ENCODE measurements around the gene DENND1C.

The DENND1C gene

DNA sequence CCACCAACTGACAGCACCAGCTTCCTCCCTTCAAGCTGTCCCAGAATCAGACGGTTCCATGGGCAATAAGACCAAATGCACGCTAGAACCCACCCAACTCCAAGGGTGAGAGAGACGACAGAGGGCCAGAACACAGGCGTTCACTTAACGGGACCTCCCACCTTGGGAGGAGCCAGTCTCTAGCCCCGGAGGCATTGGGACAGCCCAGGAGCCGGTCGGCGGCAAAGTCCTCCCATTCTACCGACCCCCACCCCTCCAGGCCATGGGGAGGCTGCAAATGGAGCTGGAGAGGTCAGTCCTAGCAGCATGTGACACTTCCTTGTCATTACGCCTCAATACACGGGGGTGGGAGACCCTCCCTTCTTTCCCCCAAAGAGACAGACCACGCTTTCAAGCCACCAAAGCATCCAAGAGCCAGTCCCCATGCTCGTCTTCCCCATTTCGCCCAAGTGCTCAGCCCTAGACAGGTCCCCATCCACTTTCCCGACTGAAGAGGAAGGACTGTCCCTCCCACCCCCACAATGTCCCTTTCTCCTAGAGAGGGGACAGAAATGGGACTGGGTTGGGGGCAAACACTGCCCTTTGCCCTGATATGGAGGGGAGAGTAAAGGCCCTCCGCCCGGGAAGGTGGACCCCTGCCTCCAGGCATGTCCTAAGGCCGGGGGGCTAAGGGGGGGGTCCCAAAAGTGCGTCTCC, 57.9 kb downstream of the DENND1C start:
- Histone ChIP-seq H3K9me3 (ENCODE audit: control insufficient read depth, insufficient read depth, low read length) (no peaks in the 10 kb centered on the region; the same call in 1 of the 2 replicates), H3K4me3 (ENCODE audit: low read length) (peak overlapping the region; percentile 69), H3K4me1 (ENCODE audit: control insufficient read depth, insufficient read depth, low read length) (no peaks in the 10 kb centered on the region), H3K27me3 (ENCODE audit: control insufficient read depth, insufficient read depth, low read length) (no peaks in the 10 kb centered on the region), H3K27ac (ENCODE audit: low read length) (no peak overlapping the region), H3K36me3 (ENCODE audit: control insufficient read depth, insufficient read depth, low read length) (peaks cover 28% of the 10 kb centered on the region)
- no CpG with 5 or more reads among the region's 20 CpGs for WGBS (ENCODE audit: insufficient coverage, insufficient read length)
- no peak for DNase-seq (ENCODE audit: low read depth, low spot score)

- no CpG with 5 or more reads among the region's 20 CpGs for WGBS (ENCODE audit: insufficient coverage, insufficient read length)
- Histone ChIP-seq H3K27ac (ENCODE audit: low read length) (no peak overlapping the region), H3K36me3 (ENCODE audit: control insufficient read depth, insufficient read depth, low read length) (peaks cover 51% of the 10 kb centered on the region)
Measured at GRCh38 chr19:6421075-6422014, 60.2 kb downstream of the DENND1C start.

DNA sequence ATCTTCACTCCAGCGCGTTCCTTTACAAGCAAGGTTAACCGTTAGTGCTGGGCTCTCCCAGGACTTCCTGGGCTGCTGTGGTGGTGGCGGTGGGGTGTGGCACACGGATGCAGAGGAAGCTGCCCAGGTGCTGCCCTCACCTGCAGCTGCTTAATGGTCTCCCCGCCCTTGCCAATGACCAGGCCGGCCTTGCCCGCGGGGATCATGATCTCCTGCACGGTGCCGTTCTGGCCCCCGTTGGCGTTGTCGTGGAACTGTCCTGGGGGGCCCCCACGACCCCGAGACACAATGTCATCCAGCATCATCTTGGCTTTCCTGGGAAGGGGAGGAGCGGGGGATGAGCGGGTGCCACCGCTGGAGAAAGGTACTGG, 63.0 kb downstream of the DENND1C start:
- no CpG with 5 or more reads among the region's 19 CpGs for WGBS (ENCODE audit: insufficient coverage, insufficient read length)

More at GRCh38 chr19:6421075-6422014, 60.2 kb downstream of the DENND1C start:
- no peak for DNase-seq (ENCODE audit: low read depth, low spot score)
- Histone ChIP-seq H3K9me3 (ENCODE audit: control insufficient read depth, insufficient read depth, low read length) (no peaks in the 10 kb centered on the region; the same call in 1 of the 2 replicates), H3K4me1 (ENCODE audit: control insufficient read depth, insufficient read depth, low read length) (no peaks in the 10 kb centered on the region), H3K4me3 (ENCODE audit: low read length) (no peak overlapping the region), H3K27me3 (ENCODE audit: control insufficient read depth, insufficient read depth, low read length) (no peaks in the 10 kb centered on the region)

GRCh38 chr19:6417713-6418561, 63.6 kb downstream of the DENND1C start:
- DNase-seq (ENCODE audit: low read depth, low spot score), result no peak
- WGBS (ENCODE audit: insufficient coverage, insufficient read length), result no CpG with 5 or more reads among the region's 33 CpGs

More for the DNA sequence above, 63.0 kb downstream of the DENND1C start:
- no peak for DNase-seq (ENCODE audit: low read depth, low spot score)
- no peak overlapping the region for H3K4me3 ChIP-seq (ENCODE audit: low read length)
- no peaks in the 10 kb centered on the region; the same call in 1 of the 2 replicates for H3K4me1 ChIP-seq (ENCODE audit: control insufficient read depth, insufficient read depth, low read length)
- H3K27me3 ChIP-seq (ENCODE audit: control insufficient read depth, insufficient read depth, low read length), result no peaks in the 10 kb centered on the region
- H3K9me3 ChIP-seq (ENCODE audit: control insufficient read depth, insufficient read depth, low read length), result no peaks in the 10 kb centered on the region
- H3K27ac ChIP-seq (ENCODE audit: low read length), result no peak overlapping the region
- H3K36me3 ChIP-seq (ENCODE audit: control insufficient read depth, insufficient read depth, low read length), result peaks cover 71% of the 10 kb centered on the region

More at GRCh38 chr19:6417713-6418561, 63.6 kb downstream of the DENND1C start:
- Histone ChIP-seq H3K4me3 (ENCODE audit: low read length) (no peak overlapping the region), H3K36me3 (ENCODE audit: control insufficient read depth, insufficient read depth, low read length) (peaks cover 71% of the 10 kb centered on the region), H3K27me3 (ENCODE audit: control insufficient read depth, insufficient read depth, low read length) (no peaks in the 10 kb centered on the region), H3K4me1 (ENCODE audit: control insufficient read depth, insufficient read depth, low read length) (no peaks in the 10 kb centered on the region; the same call in 1 of the 2 replicates), H3K27ac (ENCODE audit: low read length) (no peak overlapping the region), H3K9me3 (ENCODE audit: control insufficient read depth, insufficient read depth, low read length) (no peaks in the 10 kb centered on the region)

All from iPS DF 6.9 (cell line).